NOMO-1 treated with DMSO at 0.1 percent for 48 hours (cell line): Measurements from ENCODE around the gene MYBBP1A.

Source experiments
- DNase-seq: peaks from one replicate; lab custom pipeline; 2025; ENCODE audit not compliant: unreplicated experiment; lab: John Stamatoyannopoulos, UW

MYBBP1A gene

GRCh38 chr17:4520894-4521600 lies 34.1 kb downstream of the MYBBP1A start:
- no peak for DNase-seq

GRCh38 chr17:4520060-4520893 lies 34.9 kb downstream of the MYBBP1A start:
- DNase-seq: no peak

GRCh38 chr17:4519361-4519788 lies 35.8 kb downstream of the MYBBP1A start:
- DNase-seq: no peak

- DNase-seq: no peak
Observed at GRCh38 chr17:4518901-4519300, 36.3 kb downstream of the MYBBP1A start.

- no peak for DNase-seq
Observed at GRCh38 chr17:4516735-4517134, 38.4 kb downstream of the MYBBP1A start.

- DNase-seq: no peak
Observed at GRCh38 chr17:4515501-4515900, 39.7 kb downstream of the MYBBP1A start.

GRCh38 chr17:4514779-4515178 lies 40.4 kb downstream of the MYBBP1A start:
- DNase-seq: no peak

GRCh38 chr17:4514206-4514605 lies 41.0 kb downstream of the MYBBP1A start:
- no peak for DNase-seq

GRCh38 chr17:4513113-4514032 lies 41.8 kb downstream of the MYBBP1A start:
- no peak for DNase-seq

- DNase-seq: no peak
Observed at GRCh38 chr17:4512156-4513112, 42.8 kb downstream of the MYBBP1A start.

GRCh38 chr17:4511199-4511932 lies 43.8 kb downstream of the MYBBP1A start:
- peak; percentile 67 for DNase-seq

- no peak for DNase-seq
Observed at GRCh38 chr17:4510618-4510941, 44.6 kb downstream of the MYBBP1A start.

GRCh38 chr17:4509923-4510617 lies 45.1 kb downstream of the MYBBP1A start:
- no peak for DNase-seq

GRCh38 chr17:4509401-4509800 lies 45.8 kb downstream of the MYBBP1A start:
- no peak for DNase-seq

- DNase-seq: no peak
Observed at GRCh38 chr17:4508207-4508606, 47.0 kb downstream of the MYBBP1A start.

GRCh38 chr17:4507361-4508111 lies 47.6 kb downstream of the MYBBP1A start:
- no peak for DNase-seq

- no peak for DNase-seq
Observed at GRCh38 chr17:4506892-4507291, 48.3 kb downstream of the MYBBP1A start.

- no peak for DNase-seq
Observed at GRCh38 chr17:4506175-4506813, 48.9 kb downstream of the MYBBP1A start.
